NCI-H2196 treated with DMSO at 0.1 percent for 48 hours (cell line): ENCODE data around the gene GFOD1.
"Not testable (repeated sequence)": the region's sequence is repeated elsewhere in the genome, so short reads cannot be mapped to it uniquely, and the experiment has no call there.

ENCODE experiments used
- DNase-seq: peaks from one replicate; lab custom pipeline; 2025; ENCODE audit not compliant: unreplicated experiment; lab: John Stamatoyannopoulos, UW

Gene GFOD1

GRCh38 chr6:13407709-13408695, 79.4 kb downstream of the GFOD1 start:
- no peak for DNase-seq

- DNase-seq, result no peak
These were observed 80.1 kb downstream of the GFOD1 start for GRCh38 chr6:13407368-13407708.

GRCh38 chr6:13406781-13407180, 80.6 kb downstream of the GFOD1 start:
- DNase-seq, result no peak

GRCh38 chr6:13405961-13406477, 81.4 kb downstream of the GFOD1 start:
- DNase-seq, result no peak

GRCh38 chr6:13404892-13405254, 82.5 kb downstream of the GFOD1 start:
- DNase-seq, result no peak

- DNase-seq, result no peak
These were observed 83.0 kb downstream of the GFOD1 start for GRCh38 chr6:13404228-13404891.

- no peak for DNase-seq
These were observed 84.7 kb downstream of the GFOD1 start for GRCh38 chr6:13402711-13403110.

- no peak for DNase-seq
These were observed 86.6 kb downstream of the GFOD1 start for GRCh38 chr6:13400772-13401171.

- no peak for DNase-seq
These were observed 88.9 kb downstream of the GFOD1 start for GRCh38 chr6:13398421-13398994.

- no peak for DNase-seq
These were observed 89.4 kb downstream of the GFOD1 start for GRCh38 chr6:13398069-13398381.

GRCh38 chr6:13397359-13398068, 89.9 kb downstream of the GFOD1 start:
- no peak for DNase-seq

- DNase-seq, result no peak
These were observed 91.1 kb downstream of the GFOD1 start for GRCh38 chr6:13396241-13396792.

GRCh38 chr6:13395272-13396237, 91.8 kb downstream of the GFOD1 start:
- no peak for DNase-seq

- DNase-seq, result no peak
These were observed 94.9 kb downstream of the GFOD1 start for GRCh38 chr6:13392462-13392861.

- DNase-seq, result no peak
These were observed 95.9 kb downstream of the GFOD1 start for GRCh38 chr6:13391537-13391936.

GRCh38 chr6:13390658-13391057, 96.7 kb downstream of the GFOD1 start:
- DNase-seq, result no peak

- not testable (repeated sequence) for DNase-seq
These were observed 98.2 kb downstream of the GFOD1 start for GRCh38 chr6:13389237-13389636.

- not testable (repeated sequence) for DNase-seq
These were observed 98.6 kb downstream of the GFOD1 start for GRCh38 chr6:13388769-13389168.

- DNase-seq, result no peak
These were observed 102.4 kb downstream of the GFOD1 start for GRCh38 chr6:13384966-13385365.

- no peak for DNase-seq
These were observed 102.9 kb downstream of the GFOD1 start for GRCh38 chr6:13384506-13384905.
